Subcutaneous adipose tissue (tissue), 4 donors: ENCODE measurements around the gene CFAP119. TPM values are rescaled to one million over a fixed set of nuclear protein-coding genes. Genes with fewer than 3 reads are reported as not detected.

Experiments
- CTCF ChIP-seq: fragments of 450-650 bp; IDR thresholded peaks from one replicate; pipeline ENCODE4 v1.5.1; 2016; ENCODE audit warnings: low read depth, mild to moderate bottlenecking, control low read depth, antibody characterized with exemption, moderate library complexity
- total RNA-seq, 4 donors: library from RNA; depleted of rRNA; stranded (reverse); fragments of >200 nt; gene quantifications; one replicate each; pipeline ENCODE4 v1.1.0, GENCODE V29; 2016

Gene CFAP119
- total RNA-seq, 4 donors from 2014 or later = 1.9 to 6.2 (median 2.7) TPM; not detected in 1

DNA sequence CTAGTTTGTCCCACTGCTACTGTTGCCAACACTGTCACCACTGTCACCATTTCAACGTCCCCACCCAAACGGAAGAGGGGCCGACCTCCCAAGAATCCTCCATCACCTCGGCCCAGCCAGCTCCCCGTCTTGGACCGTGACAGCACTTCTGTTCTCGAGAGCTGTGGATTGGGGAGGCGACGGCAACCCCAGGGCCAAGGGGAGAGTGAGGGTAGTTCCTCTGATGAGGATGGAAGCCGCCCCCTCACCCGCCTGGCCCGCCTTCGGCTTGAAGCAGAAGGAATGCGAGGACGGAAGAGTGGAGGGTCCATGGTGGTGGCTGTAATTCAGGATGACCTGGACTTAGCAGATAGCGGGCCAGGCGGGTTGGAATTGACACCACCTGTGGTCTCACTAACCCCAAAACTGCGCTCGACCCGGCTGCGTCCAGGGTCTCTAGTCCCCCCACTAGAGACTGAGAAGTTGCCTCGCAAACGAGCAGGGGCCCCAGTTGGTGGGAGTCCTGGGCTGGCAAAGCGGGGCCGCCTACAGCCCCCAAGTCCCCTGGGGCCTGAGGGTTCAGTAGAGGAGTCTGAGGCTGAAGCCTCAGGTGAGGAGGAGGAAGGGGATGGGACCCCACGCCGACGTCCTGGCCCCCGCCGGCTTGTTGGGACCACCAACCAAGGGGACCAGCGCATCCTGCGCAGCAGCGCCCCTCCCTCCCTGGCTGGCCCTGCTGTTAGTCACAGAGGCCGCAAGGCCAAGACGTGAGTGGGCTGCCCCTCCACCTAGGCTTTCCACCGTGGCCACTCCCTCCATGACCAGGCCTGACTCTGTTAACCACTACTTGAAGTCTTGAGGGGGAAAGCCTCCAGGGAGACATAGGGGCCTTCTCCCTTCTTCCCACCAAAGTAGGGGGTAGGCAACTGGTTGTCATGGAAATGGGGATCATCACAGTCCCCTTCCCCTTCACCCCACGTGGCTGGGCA, 22.6 kb downstream of the CFAP119 start:
- TF ChIP-seq CTCF = no peak

GRCh38 chr16:30737794-30738648, 23.8 kb downstream of the CFAP119 start:
- TF ChIP-seq CTCF = no peak

- no peak for TF ChIP-seq CTCF
Observed at GRCh38 chr16:30736995-30737793, 24.7 kb downstream of the CFAP119 start.

DNA sequence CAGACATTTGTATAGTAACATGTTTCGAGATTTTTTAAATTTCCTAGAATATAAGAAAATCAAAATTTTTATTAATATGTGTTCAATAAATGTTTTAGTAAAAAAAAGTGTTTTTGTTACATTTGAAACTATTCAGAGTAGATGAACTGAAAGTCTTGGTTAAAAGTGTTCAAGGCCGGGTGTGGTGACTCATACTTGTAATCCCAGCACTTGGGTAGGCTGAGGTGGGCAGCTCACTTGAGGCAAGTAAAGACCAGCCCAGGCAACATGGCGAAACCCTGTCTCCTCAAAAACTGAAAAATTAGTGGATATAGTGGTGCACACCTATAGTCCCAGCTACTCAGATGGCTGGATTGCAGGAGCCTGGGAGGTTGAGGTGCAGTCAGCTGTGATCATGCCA, 30.5 kb downstream of the CFAP119 start:
- no peak for TF ChIP-seq CTCF

DNA sequence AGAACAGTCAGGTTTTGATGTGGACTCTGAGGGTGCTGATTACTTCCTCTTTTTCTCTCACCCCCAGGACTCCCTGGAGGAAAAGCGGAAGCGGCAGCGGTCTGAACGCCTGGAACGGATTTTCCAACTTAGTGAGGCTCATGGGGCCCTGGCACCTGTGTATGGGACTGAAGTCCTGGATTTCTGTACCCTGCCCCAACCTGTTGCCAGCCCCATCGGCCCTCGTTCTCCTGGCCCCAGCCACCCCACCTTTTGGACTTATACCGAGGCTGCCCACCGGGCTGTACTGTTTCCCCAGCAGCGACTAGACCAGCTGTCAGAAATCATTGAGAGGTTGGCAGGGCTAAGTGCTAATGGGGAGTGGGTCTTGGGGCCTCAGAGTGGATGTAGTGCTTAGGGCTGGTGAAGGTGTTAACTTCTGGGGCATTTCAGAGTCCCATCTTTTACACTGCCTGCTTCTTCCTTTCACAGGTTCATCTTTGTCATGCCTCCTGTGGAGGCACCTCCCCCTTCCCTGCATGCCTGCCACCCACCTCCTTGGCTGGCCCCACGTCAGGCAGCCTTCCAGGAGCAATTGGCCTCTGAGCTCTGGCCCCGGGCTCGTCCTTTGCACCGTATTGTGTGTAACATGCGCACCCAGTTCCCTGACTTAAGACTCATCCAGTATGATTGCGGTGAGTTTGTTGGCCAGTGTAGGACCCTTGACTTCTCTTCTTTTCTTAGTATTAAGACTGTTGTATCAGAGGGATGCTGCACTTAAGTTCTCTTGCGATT, 32.8 kb downstream of the CFAP119 start:
- no peak for TF ChIP-seq CTCF

DNA sequence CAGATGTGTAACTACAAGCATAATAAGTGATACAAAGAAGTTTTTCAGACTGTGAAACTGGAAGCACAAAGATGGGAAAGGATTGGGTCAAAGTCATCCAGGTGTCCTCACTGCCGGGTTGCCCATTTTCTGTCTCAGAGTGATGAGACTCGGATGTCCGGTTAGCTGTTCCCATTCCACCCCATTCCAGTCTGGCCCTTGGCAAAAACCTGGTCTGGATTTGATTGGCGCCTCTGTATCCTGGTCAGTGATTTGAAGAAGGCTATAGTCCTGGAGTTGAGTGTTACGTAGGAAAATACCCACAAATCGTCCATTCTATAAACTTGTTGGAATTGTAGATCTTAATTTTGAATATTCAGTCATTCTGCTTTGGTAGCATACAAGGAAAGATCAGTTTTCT, 33.5 kb downstream of the CFAP119 start:
- no peak for TF ChIP-seq CTCF
